GM12872 (cell line): ENCODE data around the gene PRKACG.

Experiments
- TF ChIP-seq, protein P1 (sequence below): IDR thresholded peaks from 3 replicates; pipeline ENCODE4 v1.5.1; 2011; ENCODE audit warnings: low read depth, mild to moderate bottlenecking, low read length, moderate library complexity; ENCODE audit not compliant: insufficient read depth

PRKACG gene

DNA sequence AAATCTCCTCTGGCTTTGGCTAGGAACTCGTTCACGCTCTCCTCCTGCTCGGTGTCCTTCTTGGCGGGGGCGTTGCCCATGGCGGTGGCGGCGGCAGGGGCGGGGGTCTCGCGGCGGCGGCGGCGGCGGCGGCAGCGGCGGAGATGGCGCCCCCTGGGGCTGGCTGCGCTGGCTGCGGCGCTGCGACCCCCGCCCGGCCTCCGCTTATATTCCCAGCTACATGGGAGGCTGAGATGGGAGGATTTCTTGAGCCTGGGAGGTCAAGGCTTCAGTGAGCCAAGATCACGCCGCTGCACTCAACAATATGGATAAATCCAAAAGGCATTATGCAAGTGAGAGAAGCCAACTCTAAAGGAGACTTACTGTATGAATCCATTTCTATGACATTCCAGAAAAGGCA lies at the start of gene PRKACG:
Gene PRKACG, minus strand, starts transcription at position 101 of the 400 bp plus-strand sequence. Its CDS starts 21 bp downstream, at position 80.
- TF ChIP-seq, protein P1, sequence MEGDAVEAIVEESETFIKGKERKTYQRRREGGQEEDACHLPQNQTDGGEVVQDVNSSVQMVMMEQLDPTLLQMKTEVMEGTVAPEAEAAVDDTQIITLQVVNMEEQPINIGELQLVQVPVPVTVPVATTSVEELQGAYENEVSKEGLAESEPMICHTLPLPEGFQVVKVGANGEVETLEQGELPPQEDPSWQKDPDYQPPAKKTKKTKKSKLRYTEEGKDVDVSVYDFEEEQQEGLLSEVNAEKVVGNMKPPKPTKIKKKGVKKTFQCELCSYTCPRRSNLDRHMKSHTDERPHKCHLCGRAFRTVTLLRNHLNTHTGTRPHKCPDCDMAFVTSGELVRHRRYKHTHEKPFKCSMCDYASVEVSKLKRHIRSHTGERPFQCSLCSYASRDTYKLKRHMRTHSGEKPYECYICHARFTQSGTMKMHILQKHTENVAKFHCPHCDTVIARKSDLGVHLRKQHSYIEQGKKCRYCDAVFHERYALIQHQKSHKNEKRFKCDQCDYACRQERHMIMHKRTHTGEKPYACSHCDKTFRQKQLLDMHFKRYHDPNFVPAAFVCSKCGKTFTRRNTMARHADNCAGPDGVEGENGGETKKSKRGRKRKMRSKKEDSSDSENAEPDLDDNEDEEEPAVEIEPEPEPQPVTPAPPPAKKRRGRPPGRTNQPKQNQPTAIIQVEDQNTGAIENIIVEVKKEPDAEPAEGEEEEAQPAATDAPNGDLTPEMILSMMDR = no peak

- TF ChIP-seq, protein P1 = no peak
These were observed 48.3 kb upstream of the PRKACG start for GRCh38 chr9:69062195-69062594.

DNA sequence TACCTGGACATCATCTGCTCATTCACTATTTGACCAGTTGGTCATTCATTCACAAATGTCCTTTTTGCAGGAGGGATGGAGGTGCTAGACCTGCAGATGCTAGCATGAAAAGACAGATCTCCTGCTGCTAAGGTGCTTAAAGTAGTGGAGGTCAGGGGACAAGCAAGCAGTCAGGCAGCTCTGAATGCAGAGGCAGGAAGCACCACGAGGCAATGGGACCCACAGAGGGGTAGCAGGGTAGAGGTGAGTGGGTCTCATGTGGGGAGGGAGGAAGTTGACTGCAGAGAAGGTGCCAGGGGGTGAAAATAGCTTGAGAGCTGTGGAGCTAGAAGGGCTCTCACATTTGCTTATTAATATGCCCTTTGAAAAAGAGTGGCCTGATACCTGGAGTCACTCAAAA lies 46.9 kb upstream of the PRKACG start:
- TF ChIP-seq, protein P1 = no peak

DNA sequence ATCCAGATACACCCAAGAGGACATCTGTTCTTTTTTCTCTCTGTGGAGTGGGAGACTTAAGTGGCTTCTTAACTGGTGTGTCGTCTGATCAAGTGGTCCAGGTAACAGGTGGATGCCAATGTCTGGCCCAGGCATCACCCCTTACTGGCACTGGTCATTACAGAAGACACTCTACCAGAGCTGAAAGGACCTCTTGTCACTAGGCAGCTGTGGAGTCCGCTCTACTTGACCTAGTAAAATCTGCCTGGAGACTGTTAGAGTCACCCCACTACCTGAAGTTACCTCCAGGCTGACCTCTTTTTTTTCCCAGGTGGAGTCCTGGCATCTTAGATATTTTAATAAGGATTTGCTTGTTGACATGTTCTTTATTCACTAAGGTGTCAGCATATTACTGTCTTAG lies 44.2 kb upstream of the PRKACG start:
- TF ChIP-seq, protein P1 = no peak

DNA sequence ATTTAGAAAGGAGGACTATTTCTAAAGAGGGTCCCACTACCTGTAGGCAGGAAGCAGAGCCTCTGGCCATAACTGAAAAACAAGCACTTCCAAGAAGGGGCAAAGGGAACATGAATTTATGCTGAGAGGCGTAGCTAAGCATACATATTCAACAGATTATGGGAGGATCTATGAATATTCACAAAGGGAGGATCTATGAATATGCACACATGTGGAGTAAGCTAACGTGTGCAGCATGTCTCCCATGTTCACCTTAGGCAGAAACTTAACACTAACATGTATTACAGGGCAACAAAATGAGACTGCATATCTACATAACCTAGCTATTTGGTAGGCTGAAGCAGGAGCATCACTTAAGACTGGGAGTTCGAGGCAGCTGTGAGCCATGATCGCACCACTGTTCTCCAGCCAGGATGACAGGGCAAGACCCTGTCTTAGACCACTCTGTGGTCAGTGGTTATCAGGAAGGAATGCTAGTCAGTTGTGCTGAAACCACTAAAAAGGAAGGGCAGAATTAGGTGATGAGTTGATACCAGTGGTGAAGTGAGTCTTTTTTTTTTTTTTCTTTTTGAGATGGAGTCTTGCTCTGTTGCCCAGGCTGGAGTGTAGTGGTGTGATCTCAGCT lies 42.4 kb upstream of the PRKACG start:
- TF ChIP-seq, protein P1 = no peak

- TF ChIP-seq, protein P1 = no peak
These were observed 41.1 kb upstream of the PRKACG start for GRCh38 chr9:69054989-69055388.

GRCh38 chr9:69049094-69049493 lies 35.2 kb upstream of the PRKACG start:
- TF ChIP-seq, protein P1 = no peak

DNA sequence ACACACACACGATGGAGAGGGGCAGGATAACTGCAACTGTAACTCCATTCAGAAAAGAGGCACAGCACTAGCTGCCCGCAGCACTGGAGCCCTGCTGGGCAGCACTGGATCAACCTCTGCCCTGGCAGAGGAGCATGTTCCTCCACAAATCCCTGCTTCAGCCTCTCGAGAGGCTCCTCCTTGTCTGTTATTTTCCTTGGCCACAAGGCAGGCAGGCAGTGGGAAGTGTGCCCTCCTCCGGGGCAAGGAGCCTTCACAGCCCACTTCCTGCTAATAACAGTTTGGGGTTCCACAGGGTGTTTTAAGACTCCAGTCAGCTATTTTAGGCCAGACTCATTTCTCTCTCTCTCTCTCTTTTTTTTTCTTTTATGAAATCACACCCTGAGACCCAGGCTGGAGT lies 33.5 kb upstream of the PRKACG start:
- TF ChIP-seq, protein P1 = 0 out of 3 replicates have a peak, but pooled peaks have one; percentile 2
